ENCODE data around the gene CHI3L2.

CHI3L2 gene

GRCh38 chr1:111221633-111222291, 5.8 kb upstream of the CHI3L2 start:
- FAIRE-seq = no peak

GRCh38 chr1:111222308-111223125, 5.0 kb upstream of the CHI3L2 start:
- no peak for FAIRE-seq

- no peak for FAIRE-seq
These were observed 4.3 kb upstream of the CHI3L2 start for GRCh38 chr1:111223126-111223685.

GRCh38 chr1:111225091-111225490, 2.4 kb upstream of the CHI3L2 start:
- no peak for FAIRE-seq

GRCh38 chr1:111225717-111226400, 1.7 kb upstream of the CHI3L2 start:
- no peak for FAIRE-seq

- FAIRE-seq = no peak
These were observed 586 bp downstream of the CHI3L2 start for GRCh38 chr1:111227851-111228747.

GRCh38 chr1:111228748-111229126, 1.2 kb downstream of the CHI3L2 start:
- no peak for FAIRE-seq

- no peak for FAIRE-seq
These were observed 4.6 kb downstream of the CHI3L2 start for GRCh38 chr1:111232134-111232533.

GRCh38 chr1:111234258-111234657, 6.7 kb downstream of the CHI3L2 start:
- FAIRE-seq = no peak

GRCh38 chr1:111234866-111235265, 7.4 kb downstream of the CHI3L2 start:
- no peak for FAIRE-seq

GRCh38 chr1:111236379-111236778, 8.9 kb downstream of the CHI3L2 start:
- FAIRE-seq = no peak

GRCh38 chr1:111236806-111237205, 9.3 kb downstream of the CHI3L2 start:
- FAIRE-seq = no peak

- FAIRE-seq = no peak
These were observed 10.7 kb downstream of the CHI3L2 start for GRCh38 chr1:111238056-111238795.

- FAIRE-seq = no peak
These were observed 14.3 kb downstream of the CHI3L2 start for GRCh38 chr1:111241797-111242196.

- no peak for FAIRE-seq
These were observed 15.5 kb downstream of the CHI3L2 start for GRCh38 chr1:111242805-111243523.

GRCh38 chr1:111247125-111247838, 19.8 kb downstream of the CHI3L2 start:
- FAIRE-seq = no peak

- no peak for FAIRE-seq
These were observed 22.4 kb downstream of the CHI3L2 start for GRCh38 chr1:111249960-111250359.

GRCh38 chr1:111251570-111251969, 24.1 kb downstream of the CHI3L2 start:
- FAIRE-seq = no peak

- FAIRE-seq = no peak
These were observed 25.3 kb downstream of the CHI3L2 start for GRCh38 chr1:111252786-111253185.

GRCh38 chr1:111253876-111254275, 26.4 kb downstream of the CHI3L2 start:
- FAIRE-seq = no peak
